PC-3 (cell line): ENCODE measurements around the gene VRTN.

Source experiments
- CTCF ChIP-seq: fragments of 300-600 bp; sonication (generic); conservative IDR thresholded peaks from 2 replicates; pipeline ENCODE4 v1.5.1; 2017; ENCODE audit warnings: antibody characterized with exemption, low read depth, mild to moderate bottlenecking, low read length
- EZH2 ChIP-seq: fragments of 300-600 bp; sonication (generic); IDR thresholded peaks from one replicate; pipeline ENCODE4 v1.6.1; 2017; ENCODE audit warnings: antibody characterized with exemption, mild to moderate bottlenecking, low read length; ENCODE audit not compliant: unreplicated experiment

GRCh38 chr14:74346341-74346740 is 1.9 kb upstream of the VRTN start:
- TF ChIP-seq EZH2 (no peak), CTCF (no peak)
